Measurements from ENCODE around the gene HSP90AB1. TPM values are rescaled to one million over a fixed set of nuclear protein-coding genes. Genes with fewer than 3 reads are reported as not detected.

The HSP90AB1 gene
- total RNA-seq, 1 donor from 2014 or later: 396 TPM

DNA sequence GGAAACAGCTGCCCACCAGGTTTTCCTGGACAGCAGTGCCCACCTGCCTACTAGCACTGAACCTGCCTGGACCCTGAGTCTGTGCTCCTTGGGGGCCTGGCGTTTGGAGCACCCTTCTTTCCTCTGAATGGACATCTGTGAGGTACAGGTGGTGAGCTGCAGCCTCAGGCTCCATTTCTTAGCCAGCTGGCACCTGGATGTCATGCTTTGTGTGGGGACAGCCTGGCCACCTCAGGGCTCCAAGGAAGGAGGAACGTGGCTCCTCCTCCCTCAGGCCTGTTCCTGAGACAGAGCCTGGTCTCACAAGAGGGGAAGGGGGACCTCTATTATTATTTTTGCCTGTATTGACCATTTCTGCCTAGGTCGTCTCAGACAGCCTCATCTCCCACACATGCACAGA lies 31.4 kb downstream of the HSP90AB1 start:
- FAIRE-seq: no peak
- TF ChIP-seq, protein P1, sequence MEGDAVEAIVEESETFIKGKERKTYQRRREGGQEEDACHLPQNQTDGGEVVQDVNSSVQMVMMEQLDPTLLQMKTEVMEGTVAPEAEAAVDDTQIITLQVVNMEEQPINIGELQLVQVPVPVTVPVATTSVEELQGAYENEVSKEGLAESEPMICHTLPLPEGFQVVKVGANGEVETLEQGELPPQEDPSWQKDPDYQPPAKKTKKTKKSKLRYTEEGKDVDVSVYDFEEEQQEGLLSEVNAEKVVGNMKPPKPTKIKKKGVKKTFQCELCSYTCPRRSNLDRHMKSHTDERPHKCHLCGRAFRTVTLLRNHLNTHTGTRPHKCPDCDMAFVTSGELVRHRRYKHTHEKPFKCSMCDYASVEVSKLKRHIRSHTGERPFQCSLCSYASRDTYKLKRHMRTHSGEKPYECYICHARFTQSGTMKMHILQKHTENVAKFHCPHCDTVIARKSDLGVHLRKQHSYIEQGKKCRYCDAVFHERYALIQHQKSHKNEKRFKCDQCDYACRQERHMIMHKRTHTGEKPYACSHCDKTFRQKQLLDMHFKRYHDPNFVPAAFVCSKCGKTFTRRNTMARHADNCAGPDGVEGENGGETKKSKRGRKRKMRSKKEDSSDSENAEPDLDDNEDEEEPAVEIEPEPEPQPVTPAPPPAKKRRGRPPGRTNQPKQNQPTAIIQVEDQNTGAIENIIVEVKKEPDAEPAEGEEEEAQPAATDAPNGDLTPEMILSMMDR (IDR thresholded peaks at IDR 0.05; ENCODE audit: insufficient read depth, low read length, severe bottlenecking): no peak

DNA sequence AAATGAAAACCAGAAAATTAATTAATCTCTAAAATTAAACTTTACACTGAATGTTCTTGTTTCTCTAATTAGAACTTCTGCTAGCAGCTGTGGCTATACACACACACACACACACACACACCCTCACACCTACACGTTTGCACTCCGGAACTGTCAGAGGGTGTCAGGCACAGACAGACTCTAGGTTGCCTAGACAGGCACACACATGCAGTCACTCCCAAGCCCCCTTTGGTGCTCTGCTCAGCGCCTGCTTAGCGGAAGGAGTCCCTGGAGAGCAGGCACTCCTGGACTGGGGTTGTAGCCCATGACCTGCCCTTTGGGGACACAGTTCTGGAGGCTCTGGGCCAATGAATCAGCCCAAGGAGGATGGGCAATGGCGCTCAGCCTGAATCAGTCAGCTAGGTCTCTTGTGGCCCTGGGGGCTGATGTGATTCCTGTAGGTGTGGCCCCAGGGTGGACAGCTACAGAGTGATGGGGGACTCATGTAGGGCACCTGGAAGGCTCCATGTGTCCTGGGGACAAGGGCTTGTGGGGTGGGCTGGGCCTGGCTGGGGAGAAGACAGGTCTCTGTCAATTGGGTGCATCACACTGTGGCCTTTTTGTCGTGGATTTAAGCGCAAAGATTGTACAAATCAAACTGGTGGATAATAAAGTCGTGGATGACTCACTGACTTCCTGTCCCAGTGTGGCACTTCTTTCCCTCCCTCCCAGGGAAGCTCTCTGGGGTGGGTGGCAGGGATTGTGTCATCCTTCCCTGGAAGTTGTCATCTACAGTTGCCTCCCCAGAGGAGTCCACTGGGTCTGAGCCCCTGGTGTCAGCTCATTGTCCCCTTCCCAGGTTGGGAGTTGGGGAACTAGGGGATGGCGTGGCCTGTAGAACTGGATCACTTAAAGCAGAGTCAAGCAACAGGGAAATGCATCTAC lies 32.1 kb downstream of the HSP90AB1 start:
- no peak for FAIRE-seq
- TF ChIP-seq, protein P1 (IDR thresholded peaks at IDR 0.05; ENCODE audit: insufficient read depth, low read length, severe bottlenecking): no peak
- H3K27me3 ChIP-seq (ENCODE audit: control insufficient read depth, insufficient read depth, low read length): peaks cover 19% of the 10 kb centered on the region
- no peak overlapping the region for H3K4me3 ChIP-seq (ENCODE audit: low read depth, low read length)
- H3K36me3 ChIP-seq (ENCODE audit: control insufficient read depth, insufficient read depth, low read length): no peaks in the 10 kb centered on the region
- DNase-seq (ENCODE audit: low read depth): no peak

More for the DNA sequence above, 31.4 kb downstream of the HSP90AB1 start:
- no peaks in the 10 kb centered on the region for H3K36me3 ChIP-seq (ENCODE audit: control insufficient read depth, insufficient read depth, low read length)
- H3K4me3 ChIP-seq (ENCODE audit: low read depth, low read length): no peak overlapping the region
- peaks cover 19% of the 10 kb centered on the region for H3K27me3 ChIP-seq (ENCODE audit: control insufficient read depth, insufficient read depth, low read length)
- DNase-seq (ENCODE audit: low read depth): no peak

DNA sequence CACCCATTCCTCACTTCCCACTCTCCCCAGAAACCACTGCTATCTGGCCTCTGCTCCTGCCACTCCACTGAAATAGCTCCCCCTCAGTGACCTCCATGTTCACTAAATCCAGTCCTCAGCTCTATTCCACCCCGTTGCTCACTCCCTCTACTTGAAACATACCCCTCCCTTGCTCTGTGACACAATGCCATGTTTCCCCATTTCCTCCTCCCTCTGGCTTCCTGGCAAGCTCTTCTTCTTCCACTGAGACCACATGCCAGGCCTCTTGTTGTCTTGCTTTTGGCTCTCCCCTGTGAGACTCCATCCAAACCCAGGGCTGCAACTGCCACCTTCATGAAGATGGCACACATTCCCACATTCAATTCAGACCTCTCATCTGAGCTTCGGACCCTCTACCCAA lies 37.2 kb downstream of the HSP90AB1 start:
- FAIRE-seq (no peak), DNase-seq (ENCODE audit: low read depth) (no peak)
- Histone ChIP-seq H3K27me3 (ENCODE audit: control insufficient read depth, insufficient read depth, low read length) (peaks cover 1% of the 10 kb centered on the region), H3K4me3 (ENCODE audit: low read depth, low read length) (no peak overlapping the region), H3K36me3 (ENCODE audit: control insufficient read depth, insufficient read depth, low read length) (no peaks in the 10 kb centered on the region)
- TF ChIP-seq, protein P1 (IDR thresholded peaks at IDR 0.05; ENCODE audit: insufficient read depth, low read length, severe bottlenecking): no peak

DNA sequence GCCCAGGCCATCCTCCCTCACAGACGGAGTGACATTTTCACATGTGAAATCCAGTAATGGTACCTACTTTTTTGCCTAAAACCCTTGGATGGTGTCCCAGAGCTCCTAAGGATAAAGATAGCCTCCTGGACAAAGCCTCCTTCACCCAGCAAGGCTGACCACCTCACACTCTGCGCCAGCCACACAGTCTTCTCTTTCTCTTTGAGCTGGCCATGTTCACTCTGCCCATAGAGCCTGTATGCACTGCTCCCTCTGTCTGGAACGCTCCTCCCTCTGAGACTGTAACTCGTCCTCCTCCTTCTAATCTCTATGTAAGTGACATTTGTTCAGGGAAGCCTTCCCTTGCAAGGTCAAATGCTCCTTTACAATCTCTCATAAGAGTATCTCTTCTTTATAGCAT lies 38.0 kb downstream of the HSP90AB1 start:
- no peak for FAIRE-seq
- Histone ChIP-seq H3K4me3 (ENCODE audit: low read depth, low read length) (no peak overlapping the region), H3K27me3 (ENCODE audit: control insufficient read depth, insufficient read depth, low read length) (peaks cover 1% of the 10 kb centered on the region), H3K36me3 (ENCODE audit: control insufficient read depth, insufficient read depth, low read length) (no peaks in the 10 kb centered on the region)
- TF ChIP-seq, protein P1 (IDR thresholded peaks at IDR 0.05; ENCODE audit: insufficient read depth, low read length, severe bottlenecking): no peak
- DNase-seq (ENCODE audit: low read depth): no peak

DNA sequence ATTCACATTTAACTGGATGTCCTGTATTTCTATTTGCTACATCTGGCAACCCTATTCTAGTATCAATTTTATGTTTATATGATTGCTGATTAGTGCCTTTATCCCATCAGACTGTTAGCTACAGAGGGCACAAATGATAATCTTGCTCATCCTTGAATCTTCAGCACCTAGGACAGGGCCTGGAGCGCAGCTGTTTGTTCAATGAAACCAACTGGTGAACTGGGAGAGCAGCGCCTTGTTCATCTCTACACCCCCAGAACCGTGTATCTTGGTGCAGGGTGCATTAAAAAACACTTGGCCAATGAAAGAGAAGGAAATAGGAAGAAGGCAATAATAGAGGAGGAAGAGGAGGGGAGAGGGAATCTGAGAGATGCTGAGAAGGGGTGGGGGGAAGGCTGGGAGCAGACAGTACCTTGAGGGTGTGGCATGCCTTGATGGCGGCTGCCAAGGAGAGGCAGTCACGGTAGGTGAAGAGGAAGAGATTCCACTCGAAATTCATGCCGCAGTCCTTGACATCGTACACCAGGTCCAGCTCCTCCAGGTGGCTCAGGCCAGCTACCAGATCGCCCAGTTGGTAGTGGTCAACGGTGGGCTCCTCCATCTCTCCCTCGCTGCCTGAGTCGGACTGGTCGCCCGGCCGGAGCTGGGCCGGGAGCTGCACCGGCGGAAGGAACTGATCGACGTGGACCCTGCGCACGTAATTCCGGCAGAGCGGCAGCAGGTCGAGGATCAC lies 38.8 kb downstream of the HSP90AB1 start:
- Histone ChIP-seq H3K36me3 (ENCODE audit: control insufficient read depth, insufficient read depth, low read length) (no peaks in the 10 kb centered on the region), H3K27me3 (ENCODE audit: control insufficient read depth, insufficient read depth, low read length) (peaks cover 1% of the 10 kb centered on the region), H3K4me3 (ENCODE audit: low read depth, low read length) (no peak overlapping the region)
- no peak for FAIRE-seq
- DNase-seq (ENCODE audit: low read depth): no peak
- TF ChIP-seq, protein P1 (IDR thresholded peaks at IDR 0.05; ENCODE audit: insufficient read depth, low read length, severe bottlenecking): no peak

Data from bronchial epithelial cell (primary cell).